ENCODE data around the gene NT5C1B.

DNA sequence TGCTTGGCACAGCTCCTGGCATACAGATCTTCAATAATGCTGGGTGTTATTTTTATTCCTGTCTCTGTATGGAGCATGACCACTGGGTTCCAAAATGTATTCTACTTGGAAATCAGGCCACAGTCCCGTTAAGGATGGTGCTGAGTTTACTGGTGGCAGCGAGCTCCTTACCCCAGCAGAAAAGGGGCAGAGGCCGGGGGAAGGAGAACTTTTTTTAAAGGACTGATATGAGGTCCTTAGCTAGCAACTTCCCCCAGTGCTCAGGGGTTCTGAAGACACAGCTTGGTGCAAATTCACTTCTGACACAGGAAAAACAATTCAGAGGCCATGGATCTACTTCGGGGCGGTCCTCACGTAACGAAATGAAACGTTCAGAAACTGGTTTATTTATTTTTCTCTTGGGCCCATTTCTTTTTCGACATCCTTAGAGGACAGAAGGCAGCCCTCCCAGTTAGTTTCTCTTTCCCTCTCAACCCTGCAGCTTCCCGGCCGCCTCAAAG lies 29.8 kb downstream of the NT5C1B start:
- TF ChIP-seq, protein P1, sequence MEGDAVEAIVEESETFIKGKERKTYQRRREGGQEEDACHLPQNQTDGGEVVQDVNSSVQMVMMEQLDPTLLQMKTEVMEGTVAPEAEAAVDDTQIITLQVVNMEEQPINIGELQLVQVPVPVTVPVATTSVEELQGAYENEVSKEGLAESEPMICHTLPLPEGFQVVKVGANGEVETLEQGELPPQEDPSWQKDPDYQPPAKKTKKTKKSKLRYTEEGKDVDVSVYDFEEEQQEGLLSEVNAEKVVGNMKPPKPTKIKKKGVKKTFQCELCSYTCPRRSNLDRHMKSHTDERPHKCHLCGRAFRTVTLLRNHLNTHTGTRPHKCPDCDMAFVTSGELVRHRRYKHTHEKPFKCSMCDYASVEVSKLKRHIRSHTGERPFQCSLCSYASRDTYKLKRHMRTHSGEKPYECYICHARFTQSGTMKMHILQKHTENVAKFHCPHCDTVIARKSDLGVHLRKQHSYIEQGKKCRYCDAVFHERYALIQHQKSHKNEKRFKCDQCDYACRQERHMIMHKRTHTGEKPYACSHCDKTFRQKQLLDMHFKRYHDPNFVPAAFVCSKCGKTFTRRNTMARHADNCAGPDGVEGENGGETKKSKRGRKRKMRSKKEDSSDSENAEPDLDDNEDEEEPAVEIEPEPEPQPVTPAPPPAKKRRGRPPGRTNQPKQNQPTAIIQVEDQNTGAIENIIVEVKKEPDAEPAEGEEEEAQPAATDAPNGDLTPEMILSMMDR (IDR thresholded peaks at IDR 0.05; ENCODE audit: low read depth, low read length), result no peak
- no peak for TF ChIP-seq EZH2phosphoT487 (IDR thresholded peaks at IDR 0.05; ENCODE audit: low read depth)
